NCI-H69 (cell line): Measurements from ENCODE around the gene KISS1R.
A peak's percentile ranks its signal among the peaks of the same experiment; 100 is the strongest.
"Not testable (repeated sequence)": the region's sequence is repeated elsewhere in the genome, so short reads cannot be mapped to it uniquely, and the experiment has no call there.

Experiments used
- DNase-seq: peaks from one replicate; lab custom pipeline; 2025; lab: John Stamatoyannopoulos, UW

KISS1R gene

GRCh38 chr19:953445-954271, 36.5 kb downstream of the KISS1R start:
- DNase-seq = no peak

- DNase-seq = no peak
Observed at GRCh38 chr19:954272-954671, 37.1 kb downstream of the KISS1R start.

- DNase-seq = peak; percentile 38
Observed at GRCh38 chr19:954672-955494, 37.8 kb downstream of the KISS1R start.

GRCh38 chr19:955803-956765, 39.0 kb downstream of the KISS1R start:
- DNase-seq = no peak

GRCh38 chr19:956766-957440, 39.8 kb downstream of the KISS1R start:
- peak; percentile 83 for DNase-seq

GRCh38 chr19:957578-957977, 40.4 kb downstream of the KISS1R start:
- DNase-seq = not testable (repeated sequence)

- no peak for DNase-seq
Observed at GRCh38 chr19:958967-959855, 42.1 kb downstream of the KISS1R start.

GRCh38 chr19:960020-960419, 42.9 kb downstream of the KISS1R start:
- DNase-seq = no peak

GRCh38 chr19:960601-960938, 43.4 kb downstream of the KISS1R start:
- DNase-seq = no peak

GRCh38 chr19:961866-962620, 44.9 kb downstream of the KISS1R start:
- DNase-seq = peak; percentile 17

- no peak for DNase-seq
Observed at GRCh38 chr19:962683-963400, 45.7 kb downstream of the KISS1R start.

GRCh38 chr19:963486-963951, 46.4 kb downstream of the KISS1R start:
- no peak for DNase-seq

GRCh38 chr19:964116-964520, 47.0 kb downstream of the KISS1R start:
- no peak for DNase-seq

- DNase-seq = no peak
Observed at GRCh38 chr19:964761-965694, 47.9 kb downstream of the KISS1R start.

- DNase-seq = no peak
Observed at GRCh38 chr19:966485-967088, 49.5 kb downstream of the KISS1R start.
